ENCODE measurements around the gene KRTAP4-11.
"Not testable (repeated sequence)": the region's sequence is repeated elsewhere in the genome, so short reads cannot be mapped to it uniquely, and the experiment has no call there.

KRTAP4-11 gene

GRCh38 chr17:41117846-41118386 is at the start of gene KRTAP4-11:
Gene KRTAP4-11 (minus strand): TSS chr17:41118373. CDS start chr17:41118315, 58 bp downstream.
- H3K4me3 ChIP-seq (replicated peaks; ENCODE audit: low read depth, low read length); DNase-seq (ENCODE audit: extremely low read depth, low read depth): not testable (repeated sequence)

GRCh38 chr17:41167561-41167960 is 49.4 kb upstream of the KRTAP4-11 start:
- H3K4me3 ChIP-seq (replicated peaks; ENCODE audit: low read depth, low read length): no peak overlapping the region
- no peak for TF ChIP-seq CTCF (IDR thresholded peaks at IDR 0.05; ENCODE audit: low read depth, low read length, missing control alignments)
- DNase-seq (ENCODE audit: extremely low read depth, low read depth): no peak

GRCh38 chr17:41163828-41164227 is 45.7 kb upstream of the KRTAP4-11 start:
- DNase-seq (ENCODE audit: extremely low read depth, low read depth): no peak
- no peak for TF ChIP-seq CTCF (IDR thresholded peaks at IDR 0.05; ENCODE audit: low read depth, low read length, missing control alignments)
- H3K4me3 ChIP-seq (replicated peaks; ENCODE audit: low read depth, low read length): no peak overlapping the region

GRCh38 chr17:41160648-41161047 is 42.5 kb upstream of the KRTAP4-11 start, which contains the start of gene KRTAP4-4:
Gene KRTAP4-4 (minus strand): TSS chr17:41160748. CDS start chr17:41160691, 57 bp downstream.
- H3K4me3 ChIP-seq (replicated peaks; ENCODE audit: low read depth, low read length): no peak within 1 kb of the TSS
- DNase-seq (ENCODE audit: extremely low read depth, low read depth): no peak

GRCh38 chr17:41160190-41160589 is 42.0 kb upstream of the KRTAP4-11 start:
- H3K4me3 ChIP-seq (replicated peaks; ENCODE audit: low read depth, low read length); DNase-seq (ENCODE audit: extremely low read depth, low read depth): not testable (repeated sequence)

More at GRCh38 chr17:41160648-41161047, 42.5 kb upstream of the KRTAP4-11 start, which contains the start of gene KRTAP4-4:
- TF ChIP-seq CTCF (IDR thresholded peaks at IDR 0.05; ENCODE audit: low read depth, low read length, missing control alignments): no peak

GRCh38 chr17:41153856-41154255 is 35.7 kb upstream of the KRTAP4-11 start:
- no peak overlapping the region for H3K4me3 ChIP-seq (replicated peaks; ENCODE audit: low read depth, low read length)
- TF ChIP-seq CTCF (IDR thresholded peaks at IDR 0.05; ENCODE audit: low read depth, low read length, missing control alignments): no peak
- no peak for DNase-seq (ENCODE audit: extremely low read depth, low read depth)

GRCh38 chr17:41151525-41151924 is 33.4 kb upstream of the KRTAP4-11 start:
- no peak overlapping the region for H3K4me3 ChIP-seq (replicated peaks; ENCODE audit: low read depth, low read length)
- TF ChIP-seq CTCF (IDR thresholded peaks at IDR 0.05; ENCODE audit: low read depth, low read length, missing control alignments): no peak
- no peak for DNase-seq (ENCODE audit: extremely low read depth, low read depth)

- DNase-seq (ENCODE audit: extremely low read depth, low read depth): no peak
- no peak for TF ChIP-seq CTCF (IDR thresholded peaks at IDR 0.05; ENCODE audit: low read depth, low read length, missing control alignments)
- no peak overlapping the region for H3K4me3 ChIP-seq (replicated peaks; ENCODE audit: low read depth, low read length)
Observed at GRCh38 chr17:41150026-41150425, 31.9 kb upstream of the KRTAP4-11 start.
